ENCODE measurements around the gene CXCL14. TPM values are rescaled to one million over a fixed set of nuclear protein-coding genes. Genes with fewer than 3 reads are reported as not detected.

Gene CXCL14
- total RNA-seq, 1 experiment from 2014 or later, result not detected

DNA sequence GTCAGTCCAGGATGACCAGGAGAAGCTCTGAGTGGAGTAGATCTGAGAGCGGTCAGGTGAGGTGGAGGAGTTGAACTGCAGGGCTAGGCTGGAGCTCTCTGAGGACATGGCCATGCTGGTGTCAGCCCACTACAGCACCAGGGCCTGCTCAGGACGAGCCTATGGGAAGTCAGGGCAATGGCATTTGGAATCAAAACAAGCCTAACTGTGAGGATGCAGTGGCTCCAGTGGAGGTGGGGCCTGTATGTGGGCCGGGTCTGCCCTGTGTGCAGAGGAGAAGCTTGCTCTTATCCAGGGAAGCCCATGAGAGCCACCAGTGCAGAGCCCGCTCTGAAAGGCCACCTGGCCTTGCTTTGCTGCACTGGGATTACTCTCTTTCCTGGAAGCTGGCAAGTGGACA is 11.1 kb downstream of the CXCL14 start:
- no peak overlapping the region for H3K4me3 ChIP-seq (replicated peaks in 1 of 2; ENCODE audit: low read depth in 1 of 2, low read length in 2 of 2)
- BruUV-seq (replicated peaks), result no TSS peak
- ChIA-PET RAD21 (ENCODE audit: low non-redundant PET in 1 of 2, low total read pairs in 2 of 2, uncharacterized antibody in 2 of 2, unreplicated experiment in 2 of 2) (no interaction called here), CTCF (interaction anchor here (0.8 to 13.0 kb wide), 7 partner anchors 13 to 262 kb away, joined by 3 to 191 read pairs (median 8); no protein-coding TSS in a partner anchor), POLR2A (no interaction called here)
- intact Hi-C loops (cut with micrococcal nuclease), result loop anchor here (10.0 kb wide), 1 partner anchor 487 kb away; no protein-coding TSS in a partner anchor
- no peak for ATAC-seq
- no peaks in the 10 kb centered on the region for H4K20me1 ChIP-seq (ENCODE audit: insufficient read depth)
- no peak for DNase-seq (ENCODE audit: low read depth, low spot score)
- H3K27ac ChIP-seq (ENCODE audit: low read depth, low read length), result no peak overlapping the region
- H3K36me3 ChIP-seq (ENCODE audit: control insufficient read depth in 1 of 2, insufficient read depth in 2 of 2, low read length in 2 of 2), result no peaks in the 10 kb centered on the region
- no peak overlapping the region for H3K4me2 ChIP-seq (ENCODE audit: low read length)
- no peaks in the 10 kb centered on the region for H3K9me3 ChIP-seq (ENCODE audit: control insufficient read depth in 1 of 2, insufficient read depth in 1 of 2, low read depth in 1 of 2, low read length in 2 of 2)
- no peaks in the 10 kb centered on the region for H3K9me2 ChIP-seq (ENCODE audit: insufficient read depth)
- H3K4me1 ChIP-seq (ENCODE audit: control insufficient read depth in 1 of 2, insufficient read depth in 2 of 2, low read length in 2 of 2), result peaks cover 0 to 8% of the 10 kb centered on the region in 2 experiments; a peak in 1 of 4 replicates
- H2AFZ ChIP-seq (ENCODE audit: low read depth, low read length, poor library complexity, severe bottlenecking), result no peak overlapping the region
- no peak overlapping the region for H3K9ac ChIP-seq (ENCODE audit: low read length)
- TF ChIP-seq, protein P1, sequence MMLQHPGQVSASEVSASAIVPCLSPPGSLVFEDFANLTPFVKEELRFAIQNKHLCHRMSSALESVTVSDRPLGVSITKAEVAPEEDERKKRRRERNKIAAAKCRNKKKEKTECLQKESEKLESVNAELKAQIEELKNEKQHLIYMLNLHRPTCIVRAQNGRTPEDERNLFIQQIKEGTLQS (IDR thresholded peaks at IDR 0.05), result no peak
- TF ChIP-seq, protein P2, sequence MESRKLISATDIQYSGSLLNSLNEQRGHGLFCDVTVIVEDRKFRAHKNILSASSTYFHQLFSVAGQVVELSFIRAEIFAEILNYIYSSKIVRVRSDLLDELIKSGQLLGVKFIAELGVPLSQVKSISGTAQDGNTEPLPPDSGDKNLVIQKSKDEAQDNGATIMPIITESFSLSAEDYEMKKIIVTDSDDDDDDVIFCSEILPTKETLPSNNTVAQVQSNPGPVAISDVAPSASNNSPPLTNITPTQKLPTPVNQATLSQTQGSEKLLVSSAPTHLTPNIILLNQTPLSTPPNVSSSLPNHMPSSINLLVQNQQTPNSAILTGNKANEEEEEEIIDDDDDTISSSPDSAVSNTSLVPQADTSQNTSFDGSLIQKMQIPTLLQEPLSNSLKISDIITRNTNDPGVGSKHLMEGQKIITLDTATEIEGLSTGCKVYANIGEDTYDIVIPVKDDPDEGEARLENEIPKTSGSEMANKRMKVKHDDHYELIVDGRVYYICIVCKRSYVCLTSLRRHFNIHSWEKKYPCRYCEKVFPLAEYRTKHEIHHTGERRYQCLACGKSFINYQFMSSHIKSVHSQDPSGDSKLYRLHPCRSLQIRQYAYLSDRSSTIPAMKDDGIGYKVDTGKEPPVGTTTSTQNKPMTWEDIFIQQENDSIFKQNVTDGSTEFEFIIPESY (IDR thresholded peaks at IDR 0.05; ENCODE audit: extremely low read depth, insufficient replicate concordance, low read length), result no peak
- no peak for TF ChIP-seq SIN3A (IDR thresholded peaks at IDR 0.05; ENCODE audit: low read depth)
- no peak for TF ChIP-seq ELF1 (IDR thresholded peaks at IDR 0.05; ENCODE audit: borderline replicate concordance, low read depth)
- TF ChIP-seq, protein P3, sequence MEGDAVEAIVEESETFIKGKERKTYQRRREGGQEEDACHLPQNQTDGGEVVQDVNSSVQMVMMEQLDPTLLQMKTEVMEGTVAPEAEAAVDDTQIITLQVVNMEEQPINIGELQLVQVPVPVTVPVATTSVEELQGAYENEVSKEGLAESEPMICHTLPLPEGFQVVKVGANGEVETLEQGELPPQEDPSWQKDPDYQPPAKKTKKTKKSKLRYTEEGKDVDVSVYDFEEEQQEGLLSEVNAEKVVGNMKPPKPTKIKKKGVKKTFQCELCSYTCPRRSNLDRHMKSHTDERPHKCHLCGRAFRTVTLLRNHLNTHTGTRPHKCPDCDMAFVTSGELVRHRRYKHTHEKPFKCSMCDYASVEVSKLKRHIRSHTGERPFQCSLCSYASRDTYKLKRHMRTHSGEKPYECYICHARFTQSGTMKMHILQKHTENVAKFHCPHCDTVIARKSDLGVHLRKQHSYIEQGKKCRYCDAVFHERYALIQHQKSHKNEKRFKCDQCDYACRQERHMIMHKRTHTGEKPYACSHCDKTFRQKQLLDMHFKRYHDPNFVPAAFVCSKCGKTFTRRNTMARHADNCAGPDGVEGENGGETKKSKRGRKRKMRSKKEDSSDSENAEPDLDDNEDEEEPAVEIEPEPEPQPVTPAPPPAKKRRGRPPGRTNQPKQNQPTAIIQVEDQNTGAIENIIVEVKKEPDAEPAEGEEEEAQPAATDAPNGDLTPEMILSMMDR (IDR thresholded peaks at IDR 0.05 in 2 of 3, conservative IDR thresholded peaks at IDR 0.05 in 1 of 3; ENCODE audit: borderline replicate concordance in 1 of 3, insufficient read depth in 1 of 3, low read depth in 2 of 3, low read length in 2 of 3), result no peak
- TF ChIP-seq POLR2AphosphoS5 (IDR thresholded peaks at IDR 0.05; ENCODE audit: low read depth, low read length), result no peak
- TF ChIP-seq RAD21 (IDR thresholded peaks at IDR 0.05; ENCODE audit: low read depth), result no peak
- TF ChIP-seq ZFX (IDR thresholded peaks at IDR 0.05), result no peak
- H3K79me2 ChIP-seq (ENCODE audit: insufficient read depth, low read length), result no peaks in the 10 kb centered on the region
- H3K27me3 ChIP-seq (ENCODE audit: insufficient read depth, low read length), result no peaks in the 10 kb centered on the region
